Keratinocyte (primary cell): ENCODE data around the gene IREB2. TPM values are rescaled to one million over a fixed set of nuclear protein-coding genes. Genes with fewer than 3 reads are reported as not detected.

Experiments used
- DNase-seq: peaks from one replicate; pipeline ENCODE4 v3.0.0-alpha.2; 2011; ENCODE audit warnings: low read depth, missing footprints, low spot score
- FAIRE-seq: peaks from 2 replicates; lab custom pipeline; 2011; peaks lifted over from hg19 to GRCh38; lab: Jason Lieb, UNC
- H2AFZ ChIP-seq: 2 replicates; pipeline ENCODE4 v1.6.0; 2012; ENCODE audit warnings: low read length, control low read depth, inconsistent platforms; ENCODE audit not compliant: control insufficient read depth
- H3K27ac ChIP-seq: 2 replicates; pipeline ENCODE4 v1.5.1; 2011; ENCODE audit warnings: low read length; ENCODE audit not compliant: control insufficient read depth, insufficient read depth
- H3K27me3 ChIP-seq: 3 replicates; pipeline ENCODE4 v1.6.0; 2011; ENCODE audit warnings: low read length; ENCODE audit not compliant: control insufficient read depth, insufficient read depth; ENCODE audit errors: extremely low read depth
- H3K36me3 ChIP-seq, 2 experiments: 2 replicates in 1 of 2; 3 replicates in 1 of 2; pipeline ENCODE4 v1.5.1; 2011; ENCODE audit warnings: low read length in 2 of 2, mild to moderate bottlenecking in 1 of 2; ENCODE audit not compliant: control insufficient read depth in 2 of 2, insufficient read depth in 2 of 2; ENCODE audit errors: extremely low read depth in 1 of 2
- H3K4me1 ChIP-seq: 3 replicates; pipeline ENCODE4 v1.5.1; 2011; ENCODE audit warnings: low read length; ENCODE audit not compliant: control insufficient read depth, insufficient read depth; ENCODE audit errors: extremely low read depth
- H3K4me2 ChIP-seq: 3 replicates; pipeline ENCODE4 v1.6.0; 2011; ENCODE audit warnings: low read depth, low read length; ENCODE audit not compliant: control insufficient read depth, insufficient read depth; ENCODE audit errors: extremely low read depth
- H3K4me3 ChIP-seq, 3 experiments: fragments of 200-600 bp in 1 of 3; sonication (generic) in 1 of 3; 2 replicates in 2 of 3; 3 replicates in 1 of 3; pipeline ENCODE4 v1.5.1; 2011 to 2016; ENCODE audit warnings: low read length in 3 of 3, mild to moderate bottlenecking in 3 of 3, control low read depth in 2 of 3, inconsistent platforms in 1 of 3, low read depth in 1 of 3, mixed read lengths in 1 of 3, mixed run types in 1 of 3, moderate library complexity in 1 of 3; ENCODE audit not compliant: control insufficient read depth in 2 of 3, insufficient read depth in 2 of 3; ENCODE audit errors: extremely low read depth in 1 of 3
- H3K79me2 ChIP-seq: 2 replicates; pipeline ENCODE4 v1.6.0; 2012; ENCODE audit warnings: low read length; ENCODE audit not compliant: control insufficient read depth, insufficient read depth
- H3K9ac ChIP-seq: 3 replicates; pipeline ENCODE4 v1.6.0; 2011; ENCODE audit warnings: low read length; ENCODE audit not compliant: control insufficient read depth, insufficient read depth; ENCODE audit errors: extremely low read depth
- H3K9me1 ChIP-seq: 3 replicates; pipeline ENCODE4 v1.6.0; 2011; ENCODE audit warnings: low read length; ENCODE audit not compliant: control insufficient read depth, insufficient read depth; ENCODE audit errors: extremely low read depth
- H3K9me3 ChIP-seq: 2 replicates; pipeline ENCODE4 v1.5.1; 2012; ENCODE audit warnings: low read depth, low read length; ENCODE audit not compliant: control insufficient read depth
- H4K20me1 ChIP-seq: 3 replicates; pipeline ENCODE4 v1.6.0; 2011; ENCODE audit warnings: low read length; ENCODE audit not compliant: control insufficient read depth, insufficient read depth; ENCODE audit errors: extremely low read depth
- CTCF ChIP-seq, 3 experiments: IDR thresholded peaks in 1 of 3; conservative IDR thresholded peaks in 1 of 3; optimal IDR thresholded peaks in 1 of 3; 2 replicates in 2 of 3; 3 replicates in 1 of 3; pipeline versions ENCODE3 to v1.5.1; 2011; ENCODE audit warnings: low read length in 3 of 3, mild to moderate bottlenecking in 3 of 3, moderate library complexity in 2 of 3, control low read depth in 1 of 3, inconsistent platforms in 1 of 3; ENCODE audit not compliant: insufficient read depth in 2 of 3; ENCODE audit errors: extremely low read depth in 1 of 3
- EZH2 ChIP-seq: IDR thresholded peaks from one replicate; pipeline ENCODE4 v1.6.1; 2012; ENCODE audit warnings: inconsistent platforms, mild to moderate bottlenecking, low read length, moderate library complexity
- dilution Hi-C: fragments of 300-500 bp; cut with MboI; formaldehyde crosslinking; loops from one replicate; pipeline ENCODE4 v1.7.0; 2020; ENCODE audit warnings: low sequenced_read_pairs; ENCODE audit not compliant: extremely low pct_ligation_motif_present
- polyA plus RNA-seq, 5 experiments: library from polyadenylated mRNA; depleted of rRNA in 3 of 5; stranded (reverse) in 3 of 5; stranded (forward) in 1 of 5; unstranded in 1 of 5; fragments of >200 nt; gene quantifications; 1 replicate in 1 of 5; 2 replicates in 3 of 5; 3 replicates in 1 of 5; pipeline versions ENCODE4 v1.2.1 to v1.2.3, GENCODE V29; 2011 to 2012; ENCODE audit warnings: missing spikeins in 2 of 5, low read depth in 1 of 5, low replicate concordance in 1 of 5

IREB2 gene
- polyA plus RNA-seq, 1 donor (not counting 4 experiments of a cell fraction or from before 2014, with no cell fraction given): 20.5 TPM

DNA sequence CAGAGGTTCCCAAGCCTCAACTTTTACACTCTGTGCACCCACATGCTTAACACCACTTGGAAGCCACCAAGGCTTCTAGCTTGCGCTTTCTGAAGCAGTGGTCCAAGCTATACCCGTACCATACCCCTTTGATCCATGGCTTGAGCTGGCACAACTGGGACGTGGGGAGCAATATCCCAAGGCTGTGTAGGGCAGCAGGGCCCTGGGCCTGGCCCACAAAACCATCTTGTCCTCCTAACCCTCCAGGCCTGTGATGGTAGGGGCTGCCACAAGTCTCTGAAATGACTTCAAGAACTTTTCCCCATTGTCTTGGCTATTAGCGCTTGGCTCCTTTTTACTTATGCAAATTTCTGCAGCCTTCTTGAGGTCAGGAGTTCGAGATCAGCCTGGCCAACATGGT lies 86.2 kb downstream of the IREB2 start:
- no peaks in the 10 kb centered on the region for H3K9me1 ChIP-seq
- H3K79me2 ChIP-seq: no peaks in the 10 kb centered on the region
- H3K9me3 ChIP-seq: no peaks in the 10 kb centered on the region
- no peaks in the 10 kb centered on the region for H3K36me3 ChIP-seq
- no peak overlapping the region for H3K27ac ChIP-seq
- H3K27me3 ChIP-seq: no peaks in the 10 kb centered on the region
- H3K9ac ChIP-seq: no peak overlapping the region
- no peak overlapping the region for H3K4me3 ChIP-seq
- no peaks in the 10 kb centered on the region for H4K20me1 ChIP-seq
- no peak overlapping the region for H3K4me2 ChIP-seq
- no peak for FAIRE-seq
- dilution Hi-C loops: no loop called here
- no peak overlapping the region for H2AFZ ChIP-seq
- no peak for TF ChIP-seq EZH2
- no peak for TF ChIP-seq CTCF (optimal IDR thresholded peaks at IDR 0.05 in 1 of 3, IDR thresholded peaks at IDR 0.05 in 1 of 3, conservative IDR thresholded peaks at IDR 0.05 in 1 of 3; ENCODE audit: extremely low read depth in 1 of 3, insufficient read depth in 2 of 3, low read length in 3 of 3)
- H3K4me1 ChIP-seq: no peaks in the 10 kb centered on the region
- DNase-seq: no peak

DNA sequence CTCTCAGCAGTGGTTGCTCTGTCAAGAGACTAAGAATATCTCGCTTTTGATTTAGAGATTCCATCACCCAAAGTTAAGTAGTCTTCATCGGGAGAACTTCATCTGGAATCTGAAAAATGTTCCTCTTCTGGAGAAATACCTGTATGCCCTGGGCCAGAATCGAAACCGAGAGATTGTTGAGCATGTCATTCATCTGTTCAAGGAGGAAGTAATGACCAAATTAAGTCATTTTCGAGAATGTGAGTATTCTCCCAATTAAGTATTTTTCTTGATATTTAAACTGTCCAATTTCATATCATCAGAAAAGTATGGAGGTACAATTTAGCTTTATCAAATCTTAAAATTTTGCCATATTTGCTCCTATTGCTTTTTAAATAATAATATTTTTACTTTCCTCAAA lies 89.3 kb downstream of the IREB2 start:
- no peak overlapping the region for H3K4me2 ChIP-seq
- H3K9me3 ChIP-seq: no peaks in the 10 kb centered on the region
- no peaks in the 10 kb centered on the region for H4K20me1 ChIP-seq
- H3K4me1 ChIP-seq: no peaks in the 10 kb centered on the region
- H2AFZ ChIP-seq: no peak overlapping the region
- no peak overlapping the region for H3K9ac ChIP-seq
- no peaks in the 10 kb centered on the region for H3K79me2 ChIP-seq
- H3K9me1 ChIP-seq: no peaks in the 10 kb centered on the region
- FAIRE-seq (no peak), DNase-seq (no peak)
- no peaks in the 10 kb centered on the region for H3K27me3 ChIP-seq
- no peak for TF ChIP-seq EZH2
- no peak for TF ChIP-seq CTCF (optimal IDR thresholded peaks at IDR 0.05 in 1 of 3, IDR thresholded peaks at IDR 0.05 in 1 of 3, conservative IDR thresholded peaks at IDR 0.05 in 1 of 3; ENCODE audit: extremely low read depth in 1 of 3, insufficient read depth in 2 of 3, low read length in 3 of 3)
- no peaks in the 10 kb centered on the region for H3K36me3 ChIP-seq
- H3K27ac ChIP-seq: no peak overlapping the region
- dilution Hi-C loops: no loop called here
- no peak overlapping the region for H3K4me3 ChIP-seq
